ENCODE measurements around the gene VPS37D. TPM values are rescaled to one million over a fixed set of nuclear protein-coding genes. Genes with fewer than 3 reads are reported as not detected.
"Not testable (repeated sequence)": the region's sequence is repeated elsewhere in the genome, so short reads cannot be mapped to it uniquely, and the experiment has no call there.

Gene VPS37D, protein sequence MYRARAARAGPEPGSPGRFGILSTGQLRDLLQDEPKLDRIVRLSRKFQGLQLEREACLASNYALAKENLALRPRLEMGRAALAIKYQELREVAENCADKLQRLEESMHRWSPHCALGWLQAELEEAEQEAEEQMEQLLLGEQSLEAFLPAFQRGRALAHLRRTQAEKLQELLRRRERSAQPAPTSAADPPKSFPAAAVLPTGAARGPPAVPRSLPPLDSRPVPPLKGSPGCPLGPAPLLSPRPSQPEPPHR
- under 1 TPM; 0.45 to 0.86 TPM for total RNA-seq

DNA sequence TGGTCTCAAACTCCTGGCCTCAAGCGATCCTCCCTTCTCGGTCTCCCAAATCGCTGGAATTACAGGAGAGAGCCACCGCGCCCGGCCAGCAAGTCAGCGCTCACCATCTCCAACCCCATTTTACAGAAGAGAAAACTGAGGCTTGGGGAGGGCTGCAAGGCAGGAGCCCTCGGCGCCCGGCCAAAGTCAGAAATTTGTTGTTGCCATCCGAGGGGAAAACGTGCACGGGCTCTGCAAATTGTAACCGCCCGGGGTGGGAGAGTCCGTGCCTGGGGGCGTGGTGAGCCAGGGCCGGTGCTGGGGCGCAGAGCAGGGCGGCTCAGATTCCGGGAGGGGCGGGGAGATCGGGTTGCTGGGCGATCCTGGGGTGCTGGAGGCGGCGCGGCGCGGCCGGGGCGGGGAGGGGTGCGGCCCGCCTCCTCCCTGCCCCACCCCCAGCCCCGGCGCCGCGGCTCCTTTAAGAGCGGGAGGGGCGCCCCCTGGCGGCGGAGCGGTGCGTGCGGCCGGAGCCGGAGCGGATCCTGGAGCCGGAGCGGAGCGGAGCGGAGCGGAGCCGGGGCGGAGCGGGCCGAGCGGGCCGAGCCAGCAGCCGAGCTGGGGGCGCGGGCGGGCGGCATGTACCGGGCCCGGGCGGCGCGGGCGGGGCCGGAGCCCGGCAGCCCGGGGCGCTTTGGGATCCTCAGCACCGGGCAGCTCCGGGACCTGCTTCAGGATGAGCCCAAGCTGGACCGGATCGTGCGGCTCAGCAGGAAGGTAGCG is at the start of gene VPS37D:
Gene VPS37D (plus strand): TSS at position 488 of the 759 bp plus-strand sequence. CDS start 128 bp downstream, at position 616.
- peak; percentile 99 for DNase-seq
- ATAC-seq (ENCODE audit: low read depth), result peak; percentile 94
- H3K4me3 Mint-ChIP-seq, result peak within 1 kb of the TSS; percentile 78
- peak within 1 kb of the TSS; percentile 38 for H3K27ac Mint-ChIP-seq
- H3K4me1 Mint-ChIP-seq, result peaks cover 8% of the 10 kb centered on the region
- POLR2A ChIA-PET, result interaction anchor here (0.6 to 0.9 kb wide), 2 partner anchors 36 to 58 kb away, joined by 3 read pairs; no protein-coding TSS in a partner anchor
- no peaks in the 10 kb centered on the region for H3K36me3 Mint-ChIP-seq
- peaks cover 5% of the 10 kb centered on the region for H3K9me3 Mint-ChIP-seq
- H3K27me3 Mint-ChIP-seq, result peaks cover 52% of the 10 kb centered on the region

DNA sequence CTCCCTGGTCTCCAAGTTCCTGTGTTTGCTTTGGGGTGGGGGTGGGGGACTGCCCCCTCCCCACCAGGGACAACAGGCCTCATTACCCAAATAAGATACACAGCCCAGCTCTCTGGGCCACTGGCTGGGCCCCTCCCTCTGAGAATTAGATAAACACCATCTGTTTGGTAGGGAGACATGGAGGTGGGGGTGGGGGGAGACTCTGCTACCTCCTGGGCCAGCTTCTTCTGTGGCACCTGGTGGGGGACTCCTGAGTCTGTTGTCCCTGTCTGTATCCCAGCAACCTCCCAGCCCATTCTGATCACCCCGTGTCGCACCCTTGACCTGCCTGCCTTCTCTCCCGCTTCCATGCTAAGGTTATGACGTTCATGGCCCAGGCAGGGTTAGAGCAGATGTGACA is 49.1 kb upstream of the VPS37D start:
- no peaks in the 10 kb centered on the region for H3K9me3 Mint-ChIP-seq
- POLR2A ChIA-PET, result no interaction called here
- DNase-seq (no peak), ATAC-seq (ENCODE audit: low read depth) (no peak)
- no peak overlapping the region for H3K27ac Mint-ChIP-seq
- H3K4me1 Mint-ChIP-seq, result peaks cover 1% of the 10 kb centered on the region
- H3K4me3 Mint-ChIP-seq, result no peak overlapping the region
- peaks cover 45% of the 10 kb centered on the region for H3K27me3 Mint-ChIP-seq
- H3K36me3 Mint-ChIP-seq, result no peaks in the 10 kb centered on the region

DNA sequence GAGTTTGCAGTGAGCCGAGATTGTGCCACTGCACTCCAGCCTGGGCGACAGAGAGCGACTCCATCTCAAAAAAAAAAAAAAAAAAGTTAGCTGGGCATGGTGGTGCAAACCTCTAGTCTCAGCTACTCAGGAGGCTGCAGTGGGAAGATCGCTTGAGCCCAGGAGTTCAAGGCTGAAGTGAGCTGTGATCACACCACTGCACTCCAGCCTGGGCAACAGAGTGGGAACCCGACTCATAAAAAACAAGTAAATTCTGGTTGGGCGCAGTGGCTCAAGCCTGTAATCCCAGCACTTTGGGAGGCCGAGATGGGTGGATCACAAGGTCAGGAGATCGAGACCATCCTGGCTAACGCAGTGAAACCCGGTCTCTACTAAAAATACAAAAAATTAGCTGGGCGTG is 48.2 kb upstream of the VPS37D start:
- POLR2A ChIA-PET; DNase-seq; H3K36me3 Mint-ChIP-seq; H3K9me3 Mint-ChIP-seq; H3K4me3 Mint-ChIP-seq; H3K27ac Mint-ChIP-seq; H3K4me1 Mint-ChIP-seq; ATAC-seq (ENCODE audit: low read depth): not testable (repeated sequence)
- H3K27me3 Mint-ChIP-seq, result peaks cover 41% of the 10 kb centered on the region

DNA sequence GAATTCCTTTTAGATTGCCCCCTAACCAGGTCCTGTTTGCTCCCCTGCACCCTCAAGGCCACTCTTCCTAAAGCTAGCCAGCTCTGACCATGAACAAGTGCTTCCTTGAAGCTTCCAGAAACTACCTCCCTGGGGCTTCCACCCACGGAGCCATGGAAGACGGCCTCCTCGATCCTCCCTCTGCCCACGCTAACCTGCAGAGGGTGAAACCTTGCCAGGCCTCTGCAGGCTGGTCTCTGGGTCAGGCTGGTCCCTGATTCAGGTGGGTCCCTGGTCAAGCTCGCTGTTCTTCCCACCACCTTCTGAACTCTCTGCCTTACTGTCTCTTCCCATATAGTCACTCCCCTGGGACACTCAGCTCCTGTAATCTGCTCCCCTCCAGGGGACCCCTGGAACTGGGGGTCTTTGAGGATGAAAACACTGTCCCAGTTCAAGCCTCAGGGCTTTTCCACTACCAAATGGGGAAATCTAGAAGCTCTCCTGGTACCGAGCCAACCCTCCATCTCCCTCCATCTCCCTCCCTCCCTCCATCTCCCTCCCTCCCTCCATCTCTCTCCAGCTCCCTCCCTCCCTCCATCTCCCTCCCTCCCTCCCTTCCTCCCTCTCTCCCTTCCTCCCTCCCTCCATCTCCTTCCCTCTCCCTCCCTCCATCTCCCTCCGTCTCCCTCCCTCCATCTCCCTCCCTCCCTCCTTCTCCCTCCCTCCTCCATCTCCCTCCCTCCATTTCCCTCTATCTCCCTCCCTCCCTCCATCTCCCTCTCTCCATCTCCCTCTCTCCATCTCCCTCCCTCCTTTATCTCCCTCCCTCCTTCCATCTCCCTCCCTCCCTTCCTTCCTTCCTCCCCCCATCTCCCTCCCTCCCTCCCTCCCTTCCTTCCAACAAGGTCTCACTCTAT is 46.2 kb upstream of the VPS37D start:
- no peak for ATAC-seq (ENCODE audit: low read depth)
- Mint-ChIP-seq H3K27ac (no peak overlapping the region), H3K27me3 (peaks cover 55% of the 10 kb centered on the region), H3K36me3 (no peaks in the 10 kb centered on the region), H3K9me3 (no peaks in the 10 kb centered on the region), H3K4me3 (no peak overlapping the region), H3K4me1 (peaks cover 1% of the 10 kb centered on the region)
- POLR2A ChIA-PET, result no interaction called here
- DNase-seq, result no peak

DNA sequence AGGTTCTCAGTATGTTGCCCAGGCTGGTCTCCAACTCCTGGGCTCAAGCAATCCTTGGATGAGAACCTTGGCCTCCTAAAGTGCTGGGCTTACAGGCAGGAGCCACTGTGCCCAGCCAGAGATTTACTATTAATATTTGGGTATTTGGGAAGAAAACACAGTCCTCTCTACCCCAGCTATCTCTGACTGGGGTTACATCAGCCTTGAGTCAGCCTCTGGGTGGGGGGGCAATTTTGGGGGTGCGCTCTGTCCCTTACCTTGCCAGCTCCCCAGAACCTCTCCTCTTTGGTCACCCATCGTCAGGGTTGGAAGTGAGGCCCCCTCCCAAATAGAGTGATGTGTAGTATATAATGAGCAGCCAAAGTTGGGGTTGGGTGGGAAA is 45.1 kb upstream of the VPS37D start:
- no peaks in the 10 kb centered on the region for H3K9me3 Mint-ChIP-seq
- ATAC-seq (ENCODE audit: low read depth) (no peak), DNase-seq (no peak)
- H3K27me3 Mint-ChIP-seq, result peaks cover 64% of the 10 kb centered on the region
- no peaks in the 10 kb centered on the region for H3K36me3 Mint-ChIP-seq
- no peak overlapping the region for H3K27ac Mint-ChIP-seq
- POLR2A ChIA-PET, result no interaction called here
- no peak overlapping the region for H3K4me3 Mint-ChIP-seq
- peaks cover 1% of the 10 kb centered on the region for H3K4me1 Mint-ChIP-seq

DNA sequence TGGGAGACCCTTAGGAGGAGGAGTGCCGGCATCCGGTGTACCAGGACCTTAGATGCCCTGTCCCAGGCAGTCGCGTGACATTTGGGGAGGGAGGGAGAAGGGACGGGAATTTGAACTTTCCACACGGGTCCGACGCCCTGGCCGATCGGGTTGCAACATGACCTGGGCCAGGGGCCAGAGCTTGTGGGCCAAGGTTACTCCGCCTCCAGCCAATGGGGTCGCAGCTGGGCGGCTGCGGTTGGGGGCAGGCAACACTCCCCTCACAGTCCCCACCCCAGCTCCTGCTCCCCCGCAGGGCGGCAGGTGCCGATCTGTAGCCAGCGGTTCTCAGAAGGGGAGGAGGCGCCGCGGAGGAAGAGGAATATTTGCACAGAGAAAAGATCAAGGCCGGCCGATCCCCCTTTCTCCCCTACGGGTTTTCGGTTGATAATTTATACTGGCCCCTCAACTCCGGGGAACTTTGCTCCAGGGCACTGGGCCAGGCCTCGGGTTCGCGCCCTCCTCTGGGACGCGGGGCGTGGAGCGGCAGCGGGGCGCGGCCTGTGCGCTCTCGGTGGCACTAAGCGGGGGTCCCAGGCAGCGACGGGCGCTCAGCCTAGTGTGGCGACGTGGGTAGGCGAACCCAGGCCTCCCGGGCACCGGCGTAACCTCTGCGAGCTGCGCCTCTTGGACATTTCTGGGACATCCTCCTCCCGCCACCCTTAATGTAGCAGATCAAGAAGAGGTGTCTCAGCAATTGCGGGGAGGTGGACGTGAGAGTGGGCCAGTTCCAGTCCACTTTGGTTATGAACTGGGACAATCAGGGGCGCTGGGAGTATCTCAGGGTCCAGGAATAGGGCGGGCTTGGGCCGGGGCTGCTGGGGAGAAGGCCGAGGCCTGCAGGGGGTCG is 44.5 kb upstream of the VPS37D start:
- Mint-ChIP-seq H3K4me1 (peaks cover 1% of the 10 kb centered on the region), H3K27me3 (peaks cover 66% of the 10 kb centered on the region), H3K36me3 (no peaks in the 10 kb centered on the region), H3K4me3 (peak overlapping the region; percentile 28), H3K9me3 (no peaks in the 10 kb centered on the region), H3K27ac (no peak overlapping the region)
- DNase-seq, result no peak
- no peak for ATAC-seq (ENCODE audit: low read depth)
- POLR2A ChIA-PET, result no interaction called here

DNA sequence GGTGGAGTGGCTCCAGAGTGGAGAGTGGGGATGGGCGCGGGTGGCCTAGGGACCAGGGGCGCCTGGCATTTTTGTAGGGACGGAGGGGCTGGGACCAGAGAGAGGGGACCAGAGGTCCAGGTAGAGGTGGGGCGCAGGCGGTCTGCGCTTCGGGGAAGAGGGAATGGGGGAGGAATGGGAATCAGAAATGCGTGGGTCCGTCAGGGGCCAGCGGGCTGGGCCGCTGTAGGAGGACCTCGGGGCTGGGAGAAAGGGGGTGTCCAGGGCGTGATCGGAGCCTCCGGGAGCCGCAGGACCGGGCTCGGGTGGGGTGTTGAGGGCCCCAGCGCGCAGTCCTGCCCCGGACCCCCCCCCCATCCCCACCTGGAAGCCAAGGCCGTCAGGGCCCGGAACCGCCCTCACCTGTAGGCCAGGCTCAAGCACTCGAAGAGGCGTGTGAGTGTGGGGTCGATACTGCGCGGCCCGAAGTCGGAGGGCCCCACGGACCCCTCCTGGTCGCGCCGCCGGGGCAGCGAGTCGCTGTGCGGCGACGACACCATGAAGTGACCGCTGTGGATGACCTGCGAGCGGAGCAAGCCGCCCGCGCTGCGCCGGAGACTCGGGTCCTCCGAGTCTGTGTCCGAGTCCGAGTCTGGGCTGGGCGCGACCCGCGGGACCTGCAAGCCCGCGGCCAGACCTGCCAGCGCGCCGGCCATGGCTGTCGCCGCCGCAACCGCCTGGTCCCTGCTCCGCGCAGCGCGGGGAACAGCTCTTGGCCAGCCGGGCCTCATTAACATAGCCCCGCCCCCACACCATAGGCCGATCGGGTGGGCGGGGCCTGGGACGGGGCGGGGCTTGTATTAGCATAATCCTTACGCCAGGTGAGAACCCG is 43.6 kb upstream of the VPS37D start, which contains the start of gene MLXIPL:
Gene MLXIPL (minus strand): TSS at position 725 of the 871 bp plus-strand sequence. CDS start 30 bp downstream, at position 695.
- H3K4me1 Mint-ChIP-seq, result peaks cover 1% of the 10 kb centered on the region
- H3K36me3 Mint-ChIP-seq, result no peaks in the 10 kb centered on the region
- POLR2A ChIA-PET, result no interaction called here
- H3K27ac Mint-ChIP-seq, result no peak within 1 kb of the TSS
- peaks cover 74% of the 10 kb centered on the region for H3K27me3 Mint-ChIP-seq
- no peaks in the 10 kb centered on the region for H3K9me3 Mint-ChIP-seq
- DNase-seq, result peak; percentile 71
- peak within 1 kb of the TSS; percentile 28 for H3K4me3 Mint-ChIP-seq
- peak; percentile 80 for ATAC-seq (ENCODE audit: low read depth)

DNA sequence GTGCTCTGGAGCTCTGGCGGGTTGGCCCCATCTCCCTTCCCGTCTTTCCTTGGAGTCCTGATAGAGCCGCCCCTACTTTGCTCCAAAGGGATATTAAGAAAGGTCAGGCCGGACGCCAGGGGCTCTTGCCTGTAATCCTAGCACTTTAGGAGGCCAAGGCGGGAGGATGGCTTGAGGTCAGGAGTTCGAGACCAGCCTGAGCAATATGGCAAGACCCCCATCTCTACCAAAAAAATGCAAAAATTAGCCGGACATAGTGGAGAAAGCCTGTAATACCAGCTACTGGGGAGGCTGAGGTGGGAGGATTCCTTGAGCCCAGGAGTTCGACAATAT is 43.0 kb upstream of the VPS37D start:
- POLR2A ChIA-PET, result no interaction called here
- Mint-ChIP-seq H3K27me3 (peaks cover 76% of the 10 kb centered on the region), H3K36me3 (no peaks in the 10 kb centered on the region), H3K4me3 (no peak overlapping the region), H3K9me3 (no peaks in the 10 kb centered on the region), H3K4me1 (peaks cover 1% of the 10 kb centered on the region), H3K27ac (no peak overlapping the region)
- DNase-seq (no peak), ATAC-seq (ENCODE audit: low read depth) (no peak)

DNA sequence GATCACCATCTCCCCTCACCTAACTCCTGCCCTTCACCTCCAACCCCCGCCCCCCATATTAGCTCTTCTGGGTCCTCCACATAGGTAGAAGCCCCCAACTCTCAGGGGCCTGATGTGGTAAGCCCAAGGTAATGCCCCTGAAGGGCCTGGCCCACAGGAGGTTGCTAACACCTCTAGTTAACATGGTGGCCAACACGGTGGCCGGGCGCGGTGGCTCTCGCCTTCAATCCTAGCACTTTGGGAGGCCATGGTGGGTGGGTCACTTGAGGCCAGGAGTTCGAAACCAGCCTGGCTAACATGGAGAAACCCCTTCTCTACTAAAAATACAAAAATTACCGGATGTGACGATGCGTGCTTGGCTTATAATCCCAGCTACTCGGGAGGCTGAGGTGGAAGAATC is 42.4 kb upstream of the VPS37D start:
- Mint-ChIP-seq H3K27ac (no peak overlapping the region), H3K4me3 (no peak overlapping the region), H3K36me3 (no peaks in the 10 kb centered on the region), H3K4me1 (peaks cover 1% of the 10 kb centered on the region), H3K9me3 (no peaks in the 10 kb centered on the region), H3K27me3 (peaks cover 72% of the 10 kb centered on the region)
- no peak for DNase-seq
- POLR2A ChIA-PET, result no interaction called here
- no peak for ATAC-seq (ENCODE audit: low read depth)

DNA sequence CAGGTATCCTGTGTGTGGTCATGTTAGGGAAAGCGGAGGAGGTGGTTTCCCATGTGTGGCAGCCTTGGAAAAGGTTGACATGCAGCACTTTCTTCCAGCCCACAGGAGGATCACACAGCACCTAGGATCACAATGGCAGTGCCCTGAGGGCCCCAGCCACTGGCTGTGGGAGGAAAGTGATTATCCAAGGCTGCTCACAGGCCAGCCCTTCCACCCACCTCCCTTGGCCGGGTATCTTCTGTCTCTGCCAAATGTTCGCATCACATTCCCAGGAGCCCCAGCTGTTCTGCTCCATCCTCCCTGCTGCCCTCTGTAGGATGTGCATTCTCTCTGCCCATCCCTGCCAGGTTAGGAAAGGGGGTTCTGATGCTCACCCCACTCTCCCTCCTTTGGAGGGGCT is 40.8 kb upstream of the VPS37D start:
- Mint-ChIP-seq H3K27ac (no peak overlapping the region), H3K4me1 (peaks cover 1% of the 10 kb centered on the region), H3K27me3 (peaks cover 73% of the 10 kb centered on the region), H3K9me3 (no peaks in the 10 kb centered on the region), H3K4me3 (no peak overlapping the region), H3K36me3 (no peaks in the 10 kb centered on the region)
- POLR2A ChIA-PET, result no interaction called here
- DNase-seq, result no peak
- no peak for ATAC-seq (ENCODE audit: low read depth)

DNA sequence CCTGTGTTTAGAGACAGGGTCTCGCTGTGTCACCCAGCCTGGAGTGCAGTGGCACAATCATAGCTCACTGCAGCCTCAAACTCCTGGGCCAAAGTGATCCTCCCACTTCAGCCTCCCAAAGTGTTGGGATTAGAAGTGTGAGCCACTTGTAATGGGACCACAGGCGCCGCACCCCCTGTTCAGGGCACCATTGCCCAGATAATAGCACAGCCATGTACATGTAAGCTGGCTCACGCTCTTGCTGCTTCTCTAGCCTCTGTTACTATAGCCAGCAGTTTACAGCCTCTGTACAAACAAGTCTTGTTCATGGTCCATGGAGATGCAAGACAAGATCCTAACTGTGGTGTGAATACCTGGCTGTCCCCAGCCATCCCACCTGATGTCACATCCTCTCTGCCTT is 39.1 kb upstream of the VPS37D start:
- DNase-seq (no peak), ATAC-seq (ENCODE audit: low read depth) (no peak)
- Mint-ChIP-seq H3K9me3 (no peaks in the 10 kb centered on the region), H3K27me3 (peaks cover 66% of the 10 kb centered on the region), H3K36me3 (no peaks in the 10 kb centered on the region), H3K27ac (no peak overlapping the region), H3K4me1 (no peaks in the 10 kb centered on the region), H3K4me3 (no peak overlapping the region)
- POLR2A ChIA-PET, result no interaction called here

DNA sequence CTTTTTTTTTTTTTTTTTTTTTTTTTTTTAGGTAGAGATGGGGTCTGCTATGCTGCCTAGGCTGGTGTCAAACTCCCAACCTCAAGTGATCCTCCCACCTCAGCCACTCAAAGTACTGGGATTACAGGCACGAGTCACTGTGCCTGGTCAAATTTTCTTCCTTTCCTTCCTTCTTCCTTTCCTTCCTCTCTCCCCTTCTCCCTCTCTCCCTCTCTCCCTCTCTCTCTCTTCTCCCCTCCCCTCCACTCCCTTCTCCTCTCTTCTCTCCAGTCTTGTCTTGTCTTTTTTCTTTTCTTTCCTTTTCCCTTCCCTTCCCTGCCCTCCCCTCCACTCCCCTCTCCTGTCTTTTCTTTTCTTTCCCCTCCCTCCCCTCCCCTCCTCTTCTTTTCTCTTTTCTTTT is 36.1 kb upstream of the VPS37D start:
- POLR2A ChIA-PET, result interaction anchor here (1.1 kb wide), 1 partner anchor 37 kb away, joined by 3 read pairs; no protein-coding TSS in a partner anchor
- no peak for ATAC-seq (ENCODE audit: low read depth)

More for the DNA sequence above, 36.1 kb upstream of the VPS37D start:
- Mint-ChIP-seq H3K9me3 (no peaks in the 10 kb centered on the region), H3K27me3 (peaks cover 55% of the 10 kb centered on the region), H3K36me3 (no peaks in the 10 kb centered on the region), H3K27ac (no peak overlapping the region), H3K4me1 (no peaks in the 10 kb centered on the region), H3K4me3 (no peak overlapping the region)
- no peak for DNase-seq
